Hepatocyte (in vitro differentiated cells): Measurements from ENCODE around the gene ANKRD17.
"Not testable (repeated sequence)": the region's sequence is repeated elsewhere in the genome, so short reads cannot be mapped to it uniquely, and the experiment has no call there.

Source experiments
- EZH2 ChIP-seq: fragments of 200-600 bp; sonication (generic); IDR thresholded peaks from 2 replicates; pipeline ENCODE4 v1.6.1; 2016; ENCODE audit warnings: antibody characterized with exemption, mild to moderate bottlenecking, borderline replicate concordance
- TF ChIP-seq, protein P1 (sequence below): fragments of 200-600 bp; sonication (generic); IDR thresholded peaks from 2 replicates; pipeline ENCODE4 v1.5.1; 2016; ENCODE audit warnings: antibody characterized with exemption, mild to moderate bottlenecking; ENCODE audit not compliant: poor library complexity

DNA sequence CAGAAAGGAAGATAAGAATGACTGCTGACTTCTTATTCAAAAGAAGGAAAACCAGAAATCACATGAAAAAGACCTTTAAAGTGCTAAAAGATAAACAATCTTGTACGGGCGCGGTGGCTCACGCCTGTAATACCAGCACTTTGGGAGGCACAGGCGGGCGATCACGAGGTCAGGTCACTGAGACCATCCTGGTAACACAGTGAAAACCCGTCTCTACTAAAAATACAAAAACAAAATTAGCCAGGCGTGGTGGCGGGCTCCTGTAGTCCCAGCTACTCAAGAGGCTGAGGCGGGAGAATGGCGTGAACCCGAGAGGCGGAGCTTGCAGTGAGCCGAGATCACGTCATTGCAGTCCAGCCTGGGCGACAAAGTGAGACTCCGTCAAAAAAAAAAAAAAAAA lies 54.6 kb downstream of the ANKRD17 start:
- TF ChIP-seq, protein P1, sequence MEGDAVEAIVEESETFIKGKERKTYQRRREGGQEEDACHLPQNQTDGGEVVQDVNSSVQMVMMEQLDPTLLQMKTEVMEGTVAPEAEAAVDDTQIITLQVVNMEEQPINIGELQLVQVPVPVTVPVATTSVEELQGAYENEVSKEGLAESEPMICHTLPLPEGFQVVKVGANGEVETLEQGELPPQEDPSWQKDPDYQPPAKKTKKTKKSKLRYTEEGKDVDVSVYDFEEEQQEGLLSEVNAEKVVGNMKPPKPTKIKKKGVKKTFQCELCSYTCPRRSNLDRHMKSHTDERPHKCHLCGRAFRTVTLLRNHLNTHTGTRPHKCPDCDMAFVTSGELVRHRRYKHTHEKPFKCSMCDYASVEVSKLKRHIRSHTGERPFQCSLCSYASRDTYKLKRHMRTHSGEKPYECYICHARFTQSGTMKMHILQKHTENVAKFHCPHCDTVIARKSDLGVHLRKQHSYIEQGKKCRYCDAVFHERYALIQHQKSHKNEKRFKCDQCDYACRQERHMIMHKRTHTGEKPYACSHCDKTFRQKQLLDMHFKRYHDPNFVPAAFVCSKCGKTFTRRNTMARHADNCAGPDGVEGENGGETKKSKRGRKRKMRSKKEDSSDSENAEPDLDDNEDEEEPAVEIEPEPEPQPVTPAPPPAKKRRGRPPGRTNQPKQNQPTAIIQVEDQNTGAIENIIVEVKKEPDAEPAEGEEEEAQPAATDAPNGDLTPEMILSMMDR, result not testable (repeated sequence)
- TF ChIP-seq EZH2, result not testable (repeated sequence)
